ENCODE data around the gene SPTBN4.
A peak's percentile ranks its signal among the peaks of the same experiment; 100 is the strongest.
"Not testable (repeated sequence)": the region's sequence is repeated elsewhere in the genome, so short reads cannot be mapped to it uniquely, and the experiment has no call there.

The SPTBN4 gene

DNA sequence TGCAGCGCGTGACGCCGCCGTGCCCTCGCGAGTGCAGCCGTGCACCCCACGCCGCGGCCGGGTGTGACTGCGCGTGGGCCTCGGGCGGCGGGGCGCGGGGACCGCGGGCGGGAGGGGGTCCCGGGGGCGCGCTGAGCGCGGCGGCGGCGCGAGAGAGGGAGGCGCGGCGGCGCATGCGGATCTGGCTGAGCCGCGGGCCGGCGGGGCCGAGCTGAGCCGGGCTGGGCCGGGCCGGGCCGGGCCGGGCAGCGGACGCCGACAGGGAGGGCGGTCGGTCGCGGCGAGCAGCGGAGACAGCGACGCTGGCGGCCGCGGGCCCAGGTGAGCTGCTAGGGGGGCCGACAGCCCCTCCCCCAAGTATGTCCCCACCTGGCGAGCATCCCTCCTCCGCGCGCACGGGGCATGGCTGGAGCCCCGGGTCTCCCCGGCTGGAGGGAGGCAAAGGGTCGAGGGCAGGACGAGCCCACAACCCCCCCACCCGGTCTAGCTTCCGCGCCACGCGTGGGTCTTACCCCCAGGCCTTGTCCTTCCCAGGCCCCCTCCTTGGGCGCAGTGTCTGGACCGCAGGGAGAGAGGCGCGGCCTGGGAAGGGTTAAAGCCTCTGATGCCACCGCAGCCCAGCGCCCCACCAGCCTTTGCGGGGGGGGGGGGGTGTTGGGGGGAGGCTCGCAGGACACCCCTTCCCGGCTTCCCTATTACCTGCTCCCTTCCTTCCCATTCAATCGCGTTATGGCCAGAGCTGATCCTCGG is at the start of gene SPTBN4:
Gene SPTBN4 (plus strand): TSS at position 17 of the 750 bp plus-strand sequence. CDS start 5,621 bp downstream, outside the sequence.
- no peak for DNase-seq (ENCODE audit: low read depth)

DNA sequence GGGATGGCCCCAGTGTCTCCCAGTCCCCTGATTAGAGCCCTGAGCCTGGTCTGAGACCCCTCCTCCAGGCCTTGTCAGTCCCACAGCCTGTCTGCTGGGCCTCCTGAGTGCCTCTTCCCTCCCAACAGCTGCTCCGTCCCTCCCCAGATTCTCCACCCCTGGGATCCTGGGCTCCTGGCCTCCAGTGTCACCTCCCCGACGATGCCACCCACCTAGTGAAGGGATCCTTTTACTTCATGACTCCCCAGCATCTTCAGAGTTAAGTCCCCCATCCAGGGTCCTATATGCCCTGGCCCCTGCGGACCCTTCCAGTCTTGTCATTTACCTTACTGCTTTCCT is 49.2 kb upstream of the SPTBN4 start:
- no peak for DNase-seq (ENCODE audit: low read depth)

- DNase-seq (ENCODE audit: low read depth): no peak
Measured at GRCh38 chr19:40418040-40418439, 48.8 kb upstream of the SPTBN4 start.

DNA sequence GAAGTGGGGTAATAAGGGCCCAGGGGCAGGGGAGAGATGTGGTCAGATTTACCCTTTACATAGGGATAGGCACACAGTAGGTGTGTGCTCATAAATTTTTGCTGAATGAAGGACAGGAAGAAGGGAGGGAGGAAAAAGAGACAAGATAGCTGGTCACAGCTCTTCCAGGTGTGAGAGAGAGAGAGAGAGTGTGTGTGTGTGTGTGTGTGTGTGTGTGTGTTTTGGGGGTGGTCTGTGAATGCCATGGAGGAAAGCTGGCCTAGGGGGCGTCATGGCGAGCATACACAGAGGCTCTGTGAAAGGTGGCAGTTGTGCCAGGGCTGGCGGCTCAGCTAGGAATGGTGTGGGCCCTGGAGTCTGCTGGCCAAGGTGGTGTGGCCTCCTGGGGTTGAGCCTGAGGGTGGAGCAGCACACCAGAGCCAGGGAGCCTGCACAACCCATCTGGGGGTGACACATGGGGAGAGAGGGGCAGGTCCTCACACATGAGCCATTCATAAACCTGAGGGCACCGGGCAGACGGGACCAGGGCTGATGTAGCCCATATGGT is 47.7 kb upstream of the SPTBN4 start:
- DNase-seq (ENCODE audit: low read depth): no peak

- DNase-seq (ENCODE audit: low read depth): no peak
Measured at GRCh38 chr19:40419780-40420179, 47.0 kb upstream of the SPTBN4 start.

- DNase-seq (ENCODE audit: low read depth): no peak
Measured at GRCh38 chr19:40420451-40420765, 46.4 kb upstream of the SPTBN4 start.

DNA sequence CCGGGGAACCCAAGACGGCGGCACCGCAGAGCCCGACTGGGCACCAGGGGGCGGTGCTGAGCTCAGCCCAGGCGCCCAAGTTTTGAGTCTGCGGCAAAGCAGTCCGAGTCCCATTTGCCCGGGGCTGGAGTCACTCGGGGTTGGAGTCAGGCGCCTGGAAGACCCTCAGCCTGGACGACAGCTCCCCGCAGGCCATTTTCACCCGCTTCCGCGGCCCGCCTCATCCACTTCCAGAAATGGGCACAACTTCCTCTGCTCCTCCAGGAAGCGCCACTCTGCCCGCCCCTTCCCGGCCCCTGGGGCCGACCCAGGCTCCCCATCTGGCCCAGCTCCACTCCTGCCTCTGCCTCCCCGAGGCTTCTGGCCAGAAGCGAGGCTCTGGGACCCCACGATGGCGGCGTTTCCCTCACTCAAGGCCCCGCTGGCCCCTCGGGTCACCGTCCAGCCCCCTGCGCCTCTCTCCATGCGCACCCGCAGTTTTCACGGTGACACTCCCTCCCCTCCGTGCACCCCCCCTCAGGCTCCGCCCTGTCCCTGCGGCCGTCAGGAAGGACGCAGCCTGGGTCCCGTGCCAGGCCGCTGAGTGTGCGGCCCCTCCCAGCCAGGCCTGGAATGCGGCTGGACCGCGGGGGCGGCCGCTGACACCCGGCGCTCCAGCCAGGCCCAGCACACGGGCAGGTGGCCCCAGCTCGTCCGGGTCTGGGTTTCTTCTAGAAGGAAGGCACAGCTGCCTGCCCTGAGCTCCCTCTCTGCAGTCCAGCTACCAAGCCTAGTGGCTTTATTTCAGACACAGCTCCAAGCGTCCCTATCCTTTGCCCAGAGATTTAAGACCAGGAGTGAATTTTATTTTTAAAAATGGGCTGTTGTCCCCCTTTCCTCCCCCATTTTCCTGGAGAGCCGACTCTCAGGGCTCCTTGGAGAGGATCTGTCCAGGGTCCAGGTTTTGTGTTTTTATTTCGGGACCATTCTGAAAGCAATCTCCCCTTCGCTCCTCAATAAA is 45.7 kb upstream of the SPTBN4 start:
- peak; percentile 49 for DNase-seq (ENCODE audit: low read depth)

DNA sequence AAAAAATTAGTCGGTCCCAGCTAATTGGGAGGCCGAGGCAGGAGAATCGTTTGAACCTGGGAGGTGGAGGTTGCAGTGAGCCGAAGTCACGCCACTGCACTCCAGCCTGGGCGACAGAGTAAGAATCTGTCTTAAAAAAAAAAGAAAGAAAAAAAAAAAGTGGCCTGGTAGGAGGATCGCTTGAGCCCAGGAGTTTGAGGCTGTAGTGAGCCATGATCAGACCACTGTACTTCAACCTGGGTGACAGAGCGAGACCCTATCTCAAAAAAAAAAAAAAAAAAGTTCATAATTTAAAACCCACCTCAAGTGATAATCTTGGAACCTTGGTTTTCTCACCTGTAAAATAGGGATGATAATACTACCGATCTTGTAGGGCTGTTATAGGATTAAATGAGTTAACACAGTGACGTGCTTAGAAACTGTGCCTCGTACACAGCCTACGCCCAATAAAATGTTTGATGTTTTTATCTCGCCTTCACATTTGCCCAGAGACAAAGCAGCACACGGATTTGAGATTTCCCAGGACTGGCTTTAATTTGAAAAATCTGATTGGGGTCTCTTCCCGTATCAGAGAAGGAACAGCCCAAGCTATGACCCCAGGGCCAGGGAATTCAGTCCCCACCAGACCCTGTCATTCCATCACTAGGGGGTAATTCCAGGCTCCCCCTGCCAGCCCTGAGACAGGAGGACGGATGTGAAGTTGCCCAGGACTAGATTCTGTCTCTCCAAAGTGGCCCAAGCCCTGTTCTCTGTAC is 44.6 kb upstream of the SPTBN4 start:
- DNase-seq (ENCODE audit: low read depth): no peak

DNA sequence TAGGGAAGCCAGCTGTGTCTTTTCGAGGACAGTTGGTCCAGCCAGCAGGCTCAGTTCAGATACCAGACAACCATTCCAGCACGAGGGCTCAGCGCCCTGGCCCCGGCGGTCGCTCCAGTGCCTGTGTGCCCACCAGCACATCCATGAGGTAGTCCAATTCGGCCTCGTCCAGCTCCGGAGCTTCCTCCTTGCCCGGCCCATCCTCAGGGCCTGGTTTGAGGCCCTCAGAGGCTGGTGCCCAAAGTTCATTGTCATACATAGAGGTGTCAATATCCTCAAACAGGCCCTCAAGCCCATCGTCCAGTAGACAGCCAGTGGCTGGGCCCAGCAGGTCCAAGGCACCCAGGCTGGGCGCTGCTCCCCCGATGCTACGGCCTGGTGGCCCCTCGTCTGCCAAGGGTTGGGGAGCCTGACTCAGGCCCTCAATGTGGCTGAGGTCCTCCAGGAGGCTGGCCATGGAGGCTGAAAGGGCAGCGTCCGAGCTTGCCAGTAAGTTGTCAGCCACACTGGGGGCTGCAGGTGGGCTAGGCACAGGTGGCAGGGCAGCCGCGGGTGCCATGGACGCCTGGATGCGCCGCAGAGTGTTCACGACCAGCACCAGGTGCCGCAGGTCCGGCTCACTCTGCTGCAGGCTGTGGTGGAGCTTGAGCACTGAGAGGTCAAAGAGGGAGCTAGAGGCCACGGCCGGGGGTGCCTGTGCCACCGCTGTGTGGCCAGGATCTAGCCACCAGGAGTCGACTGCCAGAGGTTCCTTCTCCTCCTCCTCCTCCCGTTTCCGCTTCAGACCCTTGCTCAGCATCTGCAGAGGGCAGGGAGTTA is 43.8 kb upstream of the SPTBN4 start:
- no peak for DNase-seq (ENCODE audit: low read depth)

DNA sequence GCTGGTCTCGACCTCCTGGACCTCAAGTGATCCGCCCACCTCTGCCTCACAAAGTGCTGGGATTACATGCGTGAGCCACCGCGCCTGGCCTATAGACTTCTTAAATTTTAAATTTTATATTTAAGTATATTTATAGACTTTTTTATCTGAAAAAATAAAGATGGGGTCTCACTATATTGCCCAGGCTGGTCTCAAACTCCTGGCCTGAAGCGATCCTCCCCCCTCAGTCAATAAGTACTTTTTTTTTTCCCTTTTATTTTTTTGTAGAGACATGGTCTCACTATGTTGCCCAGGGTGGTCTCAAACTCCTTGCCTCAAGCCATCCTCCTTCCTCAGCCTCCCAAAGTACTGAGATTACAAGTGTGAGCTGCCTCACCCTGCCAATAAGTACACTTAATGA is 42.9 kb upstream of the SPTBN4 start:
- no peak for DNase-seq (ENCODE audit: low read depth)

DNA sequence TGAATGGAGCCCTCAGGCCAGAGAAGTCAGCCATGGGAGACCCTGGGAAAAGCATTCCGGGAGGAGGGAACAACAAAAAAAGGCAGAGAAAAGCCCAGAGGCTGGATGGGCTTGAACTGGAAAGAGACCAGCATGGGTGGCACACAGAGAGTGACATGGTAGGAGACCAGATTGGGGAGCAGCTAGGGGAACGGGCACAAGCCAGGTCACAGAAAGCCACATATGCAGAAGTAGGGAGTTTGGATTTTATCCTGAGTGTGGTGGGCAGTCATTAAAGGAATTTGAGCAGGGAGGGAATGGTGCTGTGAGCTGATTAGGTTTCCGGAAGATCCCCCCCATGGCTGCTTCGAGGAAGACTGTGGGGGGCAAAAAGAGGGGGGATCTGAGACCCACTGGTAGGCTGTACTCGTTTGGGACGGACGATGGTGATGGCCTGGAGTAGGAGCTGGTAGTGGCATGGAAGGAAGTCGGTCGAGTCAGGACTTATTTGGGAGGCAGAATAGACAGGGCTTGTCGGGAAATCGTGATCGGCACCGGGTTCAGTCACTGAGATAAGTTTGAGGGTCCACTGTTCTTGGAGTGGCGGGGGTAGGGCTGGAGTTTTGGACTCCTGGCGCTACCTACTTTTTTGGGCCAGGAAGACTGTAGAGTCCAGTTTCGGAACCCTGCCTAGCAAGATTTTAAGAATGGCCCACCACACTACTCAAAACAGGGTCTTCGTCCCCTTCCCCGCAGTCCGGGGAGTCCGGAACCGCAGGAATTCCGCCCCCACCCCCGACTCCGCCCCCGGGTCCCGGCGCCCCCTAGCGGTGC is 42.0 kb upstream of the SPTBN4 start:
- no peak for DNase-seq (ENCODE audit: low read depth)

GRCh38 chr19:40425450-40426287 is 41.1 kb upstream of the SPTBN4 start, which contains the start of gene SERTAD1:
SERTAD1 (minus strand) TSS chr19:40425992; CDS start chr19:40423546, 2,446 bp downstream.
- DNase-seq (ENCODE audit: low read depth): peak; percentile 100

DNA sequence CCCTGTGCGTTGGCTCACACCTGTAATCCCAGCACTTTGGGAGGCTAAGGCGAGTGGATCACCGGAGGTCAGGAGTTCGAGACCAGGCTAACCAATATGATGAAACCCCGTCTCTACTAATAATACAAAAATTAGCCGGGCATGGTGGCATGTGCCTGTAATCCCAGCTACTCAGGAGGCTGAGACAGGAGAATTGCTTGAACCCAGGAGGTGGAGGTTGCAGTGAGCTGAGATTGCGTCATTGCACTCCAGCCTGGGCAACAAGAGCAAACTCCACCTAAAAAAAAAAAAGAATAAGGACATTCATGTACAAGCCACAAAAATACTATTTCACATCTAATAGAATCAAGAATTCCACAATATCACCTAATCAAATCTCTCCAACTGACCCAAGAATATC is 38.6 kb upstream of the SPTBN4 start:
- not testable (repeated sequence) for DNase-seq (ENCODE audit: low read depth)

DNA sequence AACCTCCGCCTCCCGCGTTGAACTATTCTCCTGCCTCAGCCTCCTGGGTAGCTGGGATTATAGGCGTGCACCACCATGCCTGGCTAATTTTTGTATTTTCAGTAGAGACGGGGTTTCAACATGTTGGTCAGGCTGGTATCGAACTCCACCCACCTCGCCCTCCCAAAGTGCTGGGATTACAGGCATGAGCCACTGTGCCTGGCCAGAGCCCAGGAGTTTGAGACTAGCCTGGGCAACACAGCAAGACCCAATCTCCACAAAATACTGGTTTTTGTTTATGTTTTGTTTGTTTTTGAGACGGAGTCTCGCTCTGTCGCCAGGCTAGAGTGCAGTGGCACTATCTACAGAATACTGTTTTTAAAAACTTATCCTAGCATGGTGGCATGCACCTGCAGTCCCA is 36.6 kb upstream of the SPTBN4 start:
- not testable (repeated sequence) for DNase-seq (ENCODE audit: low read depth)

GRCh38 chr19:40431698-40432097 is 35.1 kb upstream of the SPTBN4 start:
- no peak for DNase-seq (ENCODE audit: low read depth)

- DNase-seq (ENCODE audit: low read depth): not testable (repeated sequence)
Measured at GRCh38 chr19:40432760-40433159, 34.0 kb upstream of the SPTBN4 start.

DNA sequence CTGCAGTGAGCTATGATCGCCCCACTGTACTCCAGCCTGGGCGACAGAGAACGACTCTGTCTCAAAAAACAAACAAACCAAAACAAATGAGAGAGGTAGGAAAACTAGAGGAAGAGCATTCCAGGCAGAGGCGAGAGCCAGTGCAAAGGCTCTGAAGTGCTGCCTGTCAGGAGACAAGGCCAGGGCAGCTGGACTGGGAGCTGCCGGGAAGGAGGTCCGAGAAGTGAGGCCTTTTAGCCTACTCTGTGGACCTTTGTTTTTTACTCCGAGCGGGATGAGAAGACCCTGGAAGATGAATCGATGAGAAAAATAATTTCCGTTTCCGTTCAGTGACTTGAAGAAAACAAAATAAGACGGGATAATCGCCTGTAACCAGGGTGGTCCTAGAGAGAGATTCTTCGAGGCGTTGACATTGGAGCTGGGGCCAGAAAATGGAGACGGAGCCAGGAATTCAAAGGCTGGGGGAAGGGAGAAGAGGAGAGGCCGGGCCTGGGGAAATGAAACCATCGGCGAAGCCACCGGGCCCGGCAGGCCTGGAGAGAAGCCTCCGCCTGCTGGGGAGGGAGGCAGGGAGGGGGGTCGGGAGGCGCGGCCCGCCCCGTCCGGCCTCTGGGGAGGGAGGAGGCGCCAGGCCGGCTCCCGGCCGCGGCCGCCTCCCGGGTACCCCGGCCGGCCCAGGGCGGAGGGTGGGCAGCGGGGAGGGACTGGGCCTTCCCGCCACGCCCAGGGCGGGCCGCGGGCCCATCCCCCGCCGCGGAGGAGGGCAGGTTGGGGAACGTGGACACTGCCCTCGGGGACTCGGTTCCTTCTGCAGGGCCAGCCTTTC is 33.2 kb upstream of the SPTBN4 start:
- peak; percentile 19 for DNase-seq (ENCODE audit: low read depth)

DNA sequence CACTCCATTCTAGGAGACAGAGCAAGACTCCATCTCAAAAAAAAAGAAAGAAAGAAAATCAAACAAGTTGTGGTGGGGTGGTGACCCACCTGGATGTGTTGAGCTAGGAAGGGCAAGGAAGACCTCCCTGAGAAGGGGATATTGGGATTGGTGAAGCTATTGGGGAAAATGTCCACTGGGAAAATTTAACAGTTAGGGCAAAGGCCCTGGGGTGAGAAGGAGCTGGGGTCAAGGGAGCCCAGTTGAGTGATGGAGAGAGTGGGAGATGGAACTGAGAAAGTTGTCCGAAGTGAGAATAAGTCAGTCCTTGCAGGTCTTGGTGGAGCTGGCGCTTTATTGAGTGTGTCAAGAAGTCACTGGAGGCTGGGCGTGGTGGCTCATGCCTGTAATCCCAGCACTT is 28.5 kb upstream of the SPTBN4 start:
- no peak for DNase-seq (ENCODE audit: low read depth)

Data from activated gamma-delta T cell treated with anti-CD3 and anti-CD28 coated beads, Interleukin-2, amount 50 U/mL, for 16 hours (primary cell).